C4-2B (cell line): ENCODE measurements around the gene SERTAD1.
"Not testable (repeated sequence)": the region's sequence is repeated elsewhere in the genome, so short reads cannot be mapped to it uniquely, and the experiment has no call there.

Experiments used
- ZFX ChIP-seq: fragments of 450-650 bp; IDR thresholded peaks from 2 replicates; pipeline ENCODE4 v1.6.1; 2017
- TF ChIP-seq, protein P1 (sequence below): fragments of 450-650 bp; conservative IDR thresholded peaks from 2 replicates; pipeline ENCODE4 v1.5.1; 2017; ENCODE audit warnings: mild to moderate bottlenecking

GRCh38 chr19:40408598-40408925, 17.2 kb downstream of the SERTAD1 start:
- TF ChIP-seq, protein P1, sequence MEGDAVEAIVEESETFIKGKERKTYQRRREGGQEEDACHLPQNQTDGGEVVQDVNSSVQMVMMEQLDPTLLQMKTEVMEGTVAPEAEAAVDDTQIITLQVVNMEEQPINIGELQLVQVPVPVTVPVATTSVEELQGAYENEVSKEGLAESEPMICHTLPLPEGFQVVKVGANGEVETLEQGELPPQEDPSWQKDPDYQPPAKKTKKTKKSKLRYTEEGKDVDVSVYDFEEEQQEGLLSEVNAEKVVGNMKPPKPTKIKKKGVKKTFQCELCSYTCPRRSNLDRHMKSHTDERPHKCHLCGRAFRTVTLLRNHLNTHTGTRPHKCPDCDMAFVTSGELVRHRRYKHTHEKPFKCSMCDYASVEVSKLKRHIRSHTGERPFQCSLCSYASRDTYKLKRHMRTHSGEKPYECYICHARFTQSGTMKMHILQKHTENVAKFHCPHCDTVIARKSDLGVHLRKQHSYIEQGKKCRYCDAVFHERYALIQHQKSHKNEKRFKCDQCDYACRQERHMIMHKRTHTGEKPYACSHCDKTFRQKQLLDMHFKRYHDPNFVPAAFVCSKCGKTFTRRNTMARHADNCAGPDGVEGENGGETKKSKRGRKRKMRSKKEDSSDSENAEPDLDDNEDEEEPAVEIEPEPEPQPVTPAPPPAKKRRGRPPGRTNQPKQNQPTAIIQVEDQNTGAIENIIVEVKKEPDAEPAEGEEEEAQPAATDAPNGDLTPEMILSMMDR, result not testable (repeated sequence)
- TF ChIP-seq ZFX, result not testable (repeated sequence)
